NB4 (cell line): ENCODE data around the gene MTURN.

Experiments used
- MYC ChIP-seq: IDR thresholded peaks from 2 replicates; pipeline ENCODE4 v1.6.1; 2011; ENCODE audit warnings: low read depth, low read length
- POLR2A ChIP-seq: IDR thresholded peaks from 2 replicates; pipeline ENCODE4 v1.6.1; 2011; ENCODE audit warnings: mild to moderate bottlenecking; ENCODE audit not compliant: insufficient read length; ENCODE audit errors: extremely low read depth
- TF ChIP-seq, protein P1 (sequence below): IDR thresholded peaks from one replicate; pipeline ENCODE4 v1.5.1; 2012; ENCODE audit warnings: low read depth, low read length

GRCh38 chr7:30150711-30151110 lies 15.9 kb downstream of the MTURN start:
- TF ChIP-seq, protein P1, sequence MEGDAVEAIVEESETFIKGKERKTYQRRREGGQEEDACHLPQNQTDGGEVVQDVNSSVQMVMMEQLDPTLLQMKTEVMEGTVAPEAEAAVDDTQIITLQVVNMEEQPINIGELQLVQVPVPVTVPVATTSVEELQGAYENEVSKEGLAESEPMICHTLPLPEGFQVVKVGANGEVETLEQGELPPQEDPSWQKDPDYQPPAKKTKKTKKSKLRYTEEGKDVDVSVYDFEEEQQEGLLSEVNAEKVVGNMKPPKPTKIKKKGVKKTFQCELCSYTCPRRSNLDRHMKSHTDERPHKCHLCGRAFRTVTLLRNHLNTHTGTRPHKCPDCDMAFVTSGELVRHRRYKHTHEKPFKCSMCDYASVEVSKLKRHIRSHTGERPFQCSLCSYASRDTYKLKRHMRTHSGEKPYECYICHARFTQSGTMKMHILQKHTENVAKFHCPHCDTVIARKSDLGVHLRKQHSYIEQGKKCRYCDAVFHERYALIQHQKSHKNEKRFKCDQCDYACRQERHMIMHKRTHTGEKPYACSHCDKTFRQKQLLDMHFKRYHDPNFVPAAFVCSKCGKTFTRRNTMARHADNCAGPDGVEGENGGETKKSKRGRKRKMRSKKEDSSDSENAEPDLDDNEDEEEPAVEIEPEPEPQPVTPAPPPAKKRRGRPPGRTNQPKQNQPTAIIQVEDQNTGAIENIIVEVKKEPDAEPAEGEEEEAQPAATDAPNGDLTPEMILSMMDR: no peak
- TF ChIP-seq MYC (no peak), POLR2A (no peak)
